Measurements from ENCODE around the gene MBNL1.
"Not testable (repeated sequence)": the region's sequence is repeated elsewhere in the genome, so short reads cannot be mapped to it uniquely, and the experiment has no call there.

The MBNL1 gene

DNA sequence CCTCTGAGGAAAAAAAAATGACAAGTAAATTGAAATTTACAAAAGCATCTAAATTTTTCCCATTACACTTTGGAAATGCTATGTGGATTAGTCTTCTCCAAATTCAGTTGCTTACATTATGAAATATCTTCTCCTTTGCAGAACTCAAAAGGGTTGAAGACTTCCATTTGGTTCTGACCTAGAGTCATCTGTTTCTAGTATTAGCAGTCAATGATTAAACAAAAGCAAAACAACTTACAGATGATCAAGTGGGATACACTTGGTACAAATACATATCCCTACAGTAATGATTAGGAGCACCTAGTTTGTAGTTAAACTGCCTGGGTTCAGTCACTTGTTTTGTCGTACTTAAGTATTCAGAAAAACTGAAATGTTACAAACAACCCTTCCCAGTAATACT is 136.2 kb downstream of the MBNL1 start:
- Mint-ChIP-seq H3K4me3 (no peak overlapping the region), H3K27ac (no peak overlapping the region), H3K9me3 (no peaks in the 10 kb centered on the region), H3K4me1 (peaks cover 39% of the 10 kb centered on the region), H3K27me3 (no peaks in the 10 kb centered on the region), H3K36me3 (peaks cover 31% of the 10 kb centered on the region)
- DNase-seq: no peak
- CTCF ChIA-PET: no interaction called here

- DNase-seq: no peak
- CTCF ChIA-PET: no interaction called here
- no peaks in the 10 kb centered on the region for H3K27me3 Mint-ChIP-seq
- H3K4me3 Mint-ChIP-seq: no peak overlapping the region
- peaks cover 34% of the 10 kb centered on the region for H3K36me3 Mint-ChIP-seq
- H3K4me1 Mint-ChIP-seq: peaks cover 37% of the 10 kb centered on the region
- H3K9me3 Mint-ChIP-seq: no peaks in the 10 kb centered on the region
- no peak overlapping the region for H3K27ac Mint-ChIP-seq
Observed at GRCh38 chr3:152405915-152406802, 137.4 kb downstream of the MBNL1 start.

- peaks cover 55% of the 10 kb centered on the region for H3K36me3 Mint-ChIP-seq
Observed at GRCh38 chr3:152413240-152413639, 144.5 kb downstream of the MBNL1 start.

GRCh38 chr3:152416808-152417580 is 148.3 kb downstream of the MBNL1 start:
- no peak for DNase-seq
- H3K9me3 Mint-ChIP-seq: peaks cover 7% of the 10 kb centered on the region
- H3K4me1 Mint-ChIP-seq: peaks cover 36% of the 10 kb centered on the region
- CTCF ChIA-PET: interaction anchor here (1.0 kb wide), 2 partner anchors 8 to 136 kb away, joined by 4 read pairs; no protein-coding TSS in a partner anchor
- H3K36me3 Mint-ChIP-seq: peaks cover 77% of the 10 kb centered on the region
- peak overlapping the region; percentile 10 for H3K27ac Mint-ChIP-seq
- no peak overlapping the region for H3K4me3 Mint-ChIP-seq
- no peaks in the 10 kb centered on the region for H3K27me3 Mint-ChIP-seq

More at GRCh38 chr3:152413240-152413639, 144.5 kb downstream of the MBNL1 start:
- Mint-ChIP-seq H3K27me3 (no peaks in the 10 kb centered on the region), H3K27ac (peak overlapping the region; percentile 34), H3K4me1 (peaks cover 26% of the 10 kb centered on the region), H3K9me3 (no peaks in the 10 kb centered on the region), H3K4me3 (no peak overlapping the region)
- CTCF ChIA-PET: no interaction called here
- DNase-seq: no peak

DNA sequence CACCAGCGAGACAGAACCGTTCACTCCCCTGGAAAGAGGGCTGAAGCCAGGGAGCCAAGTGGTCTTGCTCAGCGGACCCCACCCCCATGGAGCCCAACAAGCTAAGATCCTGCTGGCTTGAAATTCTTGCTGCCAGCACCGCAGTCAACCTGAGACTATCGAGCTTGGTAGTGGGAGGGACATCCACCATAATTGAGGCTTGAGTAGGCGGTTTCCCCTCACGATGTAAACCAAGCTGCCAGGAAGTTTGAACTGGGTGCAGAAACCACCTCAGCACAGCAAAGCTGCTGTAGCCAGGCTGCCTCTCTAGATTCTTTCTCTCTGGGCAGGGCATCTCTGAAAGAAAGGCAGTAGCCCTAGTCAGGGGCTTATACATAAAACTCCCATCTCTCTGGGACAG is 151.0 kb downstream of the MBNL1 start:
- H3K9me3 Mint-ChIP-seq: peaks cover 14% of the 10 kb centered on the region
- H3K27me3 Mint-ChIP-seq: no peaks in the 10 kb centered on the region
- H3K27ac Mint-ChIP-seq: peak overlapping the region; percentile 19
- H3K4me1 Mint-ChIP-seq: peaks cover 52% of the 10 kb centered on the region
- H3K4me3 Mint-ChIP-seq: no peak overlapping the region
- DNase-seq: no peak
- CTCF ChIA-PET: no interaction called here
- peaks cover 92% of the 10 kb centered on the region for H3K36me3 Mint-ChIP-seq

GRCh38 chr3:152421162-152421561 is 152.4 kb downstream of the MBNL1 start:
- CTCF ChIA-PET: no interaction called here
- H3K27ac Mint-ChIP-seq: no peak overlapping the region
- peaks cover 65% of the 10 kb centered on the region for H3K4me1 Mint-ChIP-seq
- H3K4me3 Mint-ChIP-seq: no peak overlapping the region
- no peak for DNase-seq
- H3K9me3 Mint-ChIP-seq: peaks cover 14% of the 10 kb centered on the region
- peaks cover 93% of the 10 kb centered on the region for H3K36me3 Mint-ChIP-seq
- no peaks in the 10 kb centered on the region for H3K27me3 Mint-ChIP-seq

GRCh38 chr3:152426393-152426792 is 157.7 kb downstream of the MBNL1 start:
- no peak for DNase-seq
- Mint-ChIP-seq H3K4me3 (no peak overlapping the region), H3K27me3 (no peaks in the 10 kb centered on the region), H3K36me3 (peaks cover 77% of the 10 kb centered on the region), H3K9me3 (peaks cover 8% of the 10 kb centered on the region), H3K27ac (no peak overlapping the region), H3K4me1 (peaks cover 56% of the 10 kb centered on the region)
- CTCF ChIA-PET: no interaction called here

- peaks cover 40% of the 10 kb centered on the region for H3K4me1 Mint-ChIP-seq
- H3K27me3 Mint-ChIP-seq: no peaks in the 10 kb centered on the region
- no peak overlapping the region for H3K27ac Mint-ChIP-seq
- no peak overlapping the region for H3K4me3 Mint-ChIP-seq
- CTCF ChIA-PET: no interaction called here
- no peak for DNase-seq
- peaks cover 71% of the 10 kb centered on the region for H3K36me3 Mint-ChIP-seq
- H3K9me3 Mint-ChIP-seq: no peaks in the 10 kb centered on the region
Observed at GRCh38 chr3:152428577-152428976, 159.8 kb downstream of the MBNL1 start.

DNA sequence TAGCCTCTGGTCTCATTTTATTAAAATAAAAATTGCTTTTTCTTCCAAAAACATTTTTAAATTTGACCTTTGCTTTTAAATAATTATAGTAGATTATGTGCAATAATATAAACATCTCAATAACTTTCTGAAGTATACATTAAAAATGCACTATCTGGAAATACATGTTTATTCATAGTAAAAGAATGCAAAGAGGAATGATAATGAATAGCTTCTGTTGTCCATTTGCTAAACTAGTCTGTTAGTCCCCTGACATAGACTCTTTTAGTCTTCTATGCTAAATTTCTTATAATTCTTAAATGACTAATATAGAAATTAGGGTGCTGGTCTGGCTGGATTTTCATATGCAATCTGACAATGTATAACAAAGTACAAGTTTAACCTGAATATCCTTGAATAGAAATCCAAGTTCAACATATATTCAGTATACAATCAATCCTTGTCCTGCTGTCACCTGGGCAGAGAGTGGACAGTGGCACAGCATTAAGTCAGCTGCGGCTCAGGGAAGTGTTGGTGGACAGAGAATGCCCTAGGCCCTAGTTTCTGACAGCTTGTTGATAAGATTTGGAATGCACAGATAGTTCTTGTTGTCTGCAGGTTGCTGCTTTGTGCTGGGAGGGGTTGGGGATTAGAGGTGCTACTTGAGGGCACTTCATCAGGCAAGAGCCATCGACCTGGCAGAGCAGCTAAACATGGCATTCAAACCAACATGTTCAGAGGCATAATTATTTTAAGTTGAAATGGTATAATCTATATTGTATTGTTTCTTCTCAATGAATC is 161.7 kb downstream of the MBNL1 start:
- no peak overlapping the region for H3K4me3 Mint-ChIP-seq
- peaks cover 7% of the 10 kb centered on the region for H3K9me3 Mint-ChIP-seq
- H3K27ac Mint-ChIP-seq: no peak overlapping the region
- DNase-seq: no peak
- peaks cover 70% of the 10 kb centered on the region for H3K36me3 Mint-ChIP-seq
- no peaks in the 10 kb centered on the region for H3K27me3 Mint-ChIP-seq
- H3K4me1 Mint-ChIP-seq: peaks cover 39% of the 10 kb centered on the region
- CTCF ChIA-PET: interaction anchor here (0.6 kb wide), 1 partner anchor 95 kb away, joined by 3 read pairs; no protein-coding TSS in a partner anchor

DNA sequence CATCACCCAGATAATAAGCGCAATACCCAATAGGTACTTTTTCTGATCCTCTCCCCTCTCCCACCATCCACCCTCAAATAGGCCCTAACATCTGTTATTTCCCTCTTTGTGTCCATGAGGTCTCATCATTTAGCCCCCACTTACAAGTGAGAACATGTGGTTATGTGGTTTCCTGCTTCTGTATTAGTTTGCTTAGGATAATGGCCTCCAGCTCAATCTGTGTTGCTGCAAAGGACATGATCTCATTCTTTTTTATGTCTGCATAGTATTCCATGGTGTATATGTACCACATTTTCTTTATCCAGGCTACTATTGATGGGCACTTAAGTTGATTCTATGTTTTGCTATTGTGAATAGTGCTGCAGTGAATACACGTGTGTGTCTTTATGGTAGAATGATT is 165.4 kb downstream of the MBNL1 start:
- peaks cover 69% of the 10 kb centered on the region for H3K36me3 Mint-ChIP-seq
- CTCF ChIA-PET: interaction anchor here (0.6 kb wide), 1 partner anchor 15 kb away, joined by 3 read pairs; no protein-coding TSS in a partner anchor

DNA sequence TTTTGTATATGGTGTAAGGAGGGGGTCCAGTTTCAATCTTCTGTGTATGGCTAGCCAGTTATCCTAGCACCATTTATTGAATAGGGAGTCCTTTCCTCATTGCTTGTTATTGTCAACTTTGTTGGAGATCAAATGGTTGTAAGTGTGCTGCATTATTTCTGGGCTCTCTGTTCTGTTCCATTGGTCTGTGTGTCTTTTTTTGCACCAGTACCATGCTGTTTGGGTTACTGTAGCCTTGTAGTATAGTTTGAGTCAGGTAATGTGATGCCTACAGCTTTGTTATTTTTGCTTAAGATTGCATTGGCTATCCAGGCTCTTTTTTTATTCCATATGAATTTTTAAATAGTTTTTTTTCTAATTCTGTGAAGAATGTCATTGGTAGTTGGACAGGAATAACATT is 166.5 kb downstream of the MBNL1 start:
- H3K4me3 Mint-ChIP-seq, H3K27ac Mint-ChIP-seq, H3K27me3 Mint-ChIP-seq, H3K9me3 Mint-ChIP-seq, DNase-seq, CTCF ChIA-PET: not testable (repeated sequence)
- peaks cover 54% of the 10 kb centered on the region for H3K4me1 Mint-ChIP-seq
- H3K36me3 Mint-ChIP-seq: peaks cover 72% of the 10 kb centered on the region

More for the DNA sequence above, 165.4 kb downstream of the MBNL1 start:
- H3K27ac Mint-ChIP-seq: peak overlapping the region; percentile 16
- no peak overlapping the region for H3K4me3 Mint-ChIP-seq
- DNase-seq: no peak
- H3K27me3 Mint-ChIP-seq: no peaks in the 10 kb centered on the region
- peaks cover 7% of the 10 kb centered on the region for H3K9me3 Mint-ChIP-seq
- peaks cover 51% of the 10 kb centered on the region for H3K4me1 Mint-ChIP-seq

GRCh38 chr3:152436707-152437590 is 168.2 kb downstream of the MBNL1 start:
- peaks cover 53% of the 10 kb centered on the region for H3K4me1 Mint-ChIP-seq
- H3K27ac Mint-ChIP-seq: peak overlapping the region; percentile 55
- no peak overlapping the region for H3K4me3 Mint-ChIP-seq
- H3K27me3 Mint-ChIP-seq: no peaks in the 10 kb centered on the region
- CTCF ChIA-PET: no interaction called here
- no peak for DNase-seq
- H3K9me3 Mint-ChIP-seq: peaks cover 7% of the 10 kb centered on the region
- peaks cover 70% of the 10 kb centered on the region for H3K36me3 Mint-ChIP-seq

DNA sequence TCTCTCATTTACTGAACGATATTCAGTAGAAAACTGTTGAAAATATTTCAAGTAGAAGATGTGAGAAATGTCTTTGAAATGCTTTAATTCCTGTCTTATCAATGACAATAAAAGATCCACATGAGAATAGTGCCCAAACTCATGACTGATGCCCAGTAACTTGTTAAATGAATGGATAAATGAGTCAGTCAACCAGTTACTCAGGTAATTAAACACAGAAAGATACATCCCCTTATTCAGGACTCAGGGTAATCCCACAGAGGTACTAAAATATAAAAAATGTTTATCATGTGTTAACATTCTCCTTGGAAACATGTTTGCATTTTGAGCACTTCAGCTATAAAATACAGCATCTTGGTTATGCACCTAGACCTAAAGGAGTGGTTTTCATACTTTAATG is 169.5 kb downstream of the MBNL1 start:
- peaks cover 59% of the 10 kb centered on the region for H3K4me1 Mint-ChIP-seq
- no peak overlapping the region for H3K4me3 Mint-ChIP-seq
- CTCF ChIA-PET: no interaction called here
- H3K27me3 Mint-ChIP-seq: no peaks in the 10 kb centered on the region
- H3K9me3 Mint-ChIP-seq: peaks cover 7% of the 10 kb centered on the region
- no peak overlapping the region for H3K27ac Mint-ChIP-seq
- DNase-seq: no peak
- peaks cover 62% of the 10 kb centered on the region for H3K36me3 Mint-ChIP-seq
